Neural cell (in vitro differentiated cells): ENCODE data around the gene FAM174C. TPM values are rescaled to one million over a fixed set of nuclear protein-coding genes. Genes with fewer than 3 reads are reported as not detected.

Source experiments
- H2AFZ ChIP-seq: fragments of 200-600, 300-800 bp; sonication (generic), shearing (Covaris generic); 2 replicates; pipeline ENCODE4 v1.6.0; 2014; ENCODE audit warnings: low read depth, mild to moderate bottlenecking, antibody characterized with exemption, low read length, moderate library complexity
- H3F3A ChIP-seq: fragments of 200-600 bp; shearing (Covaris generic); 2 replicates; pipeline ENCODE4 v1.6.1; 2016; ENCODE audit warnings: mild to moderate bottlenecking, moderate library complexity, mixed read lengths, antibody characterized with exemption, low read length; ENCODE audit not compliant: insufficient read depth, poor library complexity, severe bottlenecking
- H3K27ac ChIP-seq: fragments of 200-600, 300-800 bp; sonication (generic), shearing (Covaris generic); 2 replicates; pipeline ENCODE4 v1.5.1; 2014; ENCODE audit warnings: mild to moderate bottlenecking, low read length, moderate library complexity
- H3K27me3 ChIP-seq: fragments of 300-800, 200-600 bp; sonication (generic), shearing (Covaris generic); 2 replicates; pipeline ENCODE4 v1.6.0; 2014; ENCODE audit warnings: mild to moderate bottlenecking, low read depth, low read length, moderate library complexity; ENCODE audit not compliant: insufficient read depth
- H3K36me3 ChIP-seq: fragments of 300-800, 200-600 bp; sonication (generic), shearing (Covaris generic); 2 replicates; pipeline ENCODE4 v1.5.1; 2014; ENCODE audit warnings: mild to moderate bottlenecking, antibody characterized with exemption, low read length, moderate library complexity; ENCODE audit not compliant: insufficient read depth
- H3K4me2 ChIP-seq: fragments of 300-800, 200-600 bp; sonication (generic), shearing (Covaris generic); 2 replicates; pipeline ENCODE4 v1.6.0; 2014; ENCODE audit warnings: mild to moderate bottlenecking, low read length
- H3K4me3 ChIP-seq: fragments of 300-800, 200-600 bp; sonication (generic), shearing (Covaris generic); 2 replicates; pipeline ENCODE4 v1.5.1; 2014; ENCODE audit warnings: mild to moderate bottlenecking, low read length, moderate library complexity
- H3K79me2 ChIP-seq: fragments of 200-600 bp; shearing (Covaris generic); replicated peaks from 2 replicates; pipeline ENCODE4 v1.6.0; 2014; ENCODE audit warnings: mild to moderate bottlenecking, low read length, moderate library complexity; ENCODE audit not compliant: insufficient read depth
- H3K9ac ChIP-seq: fragments of 300-800, 200-600 bp; sonication (generic), shearing (Covaris generic); 2 replicates; pipeline ENCODE4 v1.6.1; 2016; ENCODE audit warnings: mild to moderate bottlenecking, low read length, mixed read lengths
- H3K9me2 ChIP-seq: fragments of 200-600 bp; shearing (Covaris generic); 2 replicates; pipeline ENCODE4 v1.6.1; 2016; ENCODE audit warnings: mild to moderate bottlenecking, low read length, mixed read lengths; ENCODE audit not compliant: insufficient read depth
- H3K9me3 ChIP-seq: fragments of 200-600, 300-800 bp; sonication (generic), shearing (Covaris generic); 2 replicates; pipeline ENCODE4 v1.6.1; 2016; ENCODE audit warnings: mild to moderate bottlenecking, mixed run types, low read length, moderate library complexity, mixed read lengths
- H4K20me1 ChIP-seq: fragments of 200-600 bp; shearing (Covaris generic); 2 replicates; pipeline ENCODE4 v1.6.1; 2016; ENCODE audit warnings: mild to moderate bottlenecking, mixed run types; ENCODE audit not compliant: insufficient read depth
- EP300 ChIP-seq: fragments of 450-650 bp; conservative IDR thresholded peaks from 2 replicates; pipeline ENCODE4 v1.6.1; 2014; ENCODE audit warnings: antibody characterized with exemption, mild to moderate bottlenecking, moderate library complexity; ENCODE audit not compliant: poor library complexity, severe bottlenecking
- EZH2 ChIP-seq: fragments of 200-600, 300-800 bp; shearing (Covaris generic), sonication (generic); IDR thresholded peaks from 2 replicates; pipeline ENCODE4 v1.6.1; 2014; ENCODE audit warnings: antibody characterized with exemption, low read length, borderline replicate concordance, mild to moderate bottlenecking; ENCODE audit not compliant: insufficient read depth, poor library complexity, severe bottlenecking
- MXI1 ChIP-seq: fragments of 450-650 bp; conservative IDR thresholded peaks from 2 replicates; pipeline ENCODE4 v1.6.1; 2014; ENCODE audit warnings: antibody characterized with exemption, mild to moderate bottlenecking; ENCODE audit not compliant: poor library complexity, severe bottlenecking
- POLR2AphosphoS5 ChIP-seq: IDR thresholded peaks from 2 replicates; pipeline ENCODE4 v1.6.1; 2012
- RAD21 ChIP-seq: fragments of 450-650 bp; conservative IDR thresholded peaks from 2 replicates; pipeline ENCODE4 v1.6.1; 2014; ENCODE audit warnings: antibody characterized with exemption, mild to moderate bottlenecking, moderate library complexity
- SMC3 ChIP-seq: fragments of 450-650 bp; conservative IDR thresholded peaks from 2 replicates; pipeline ENCODE4 v1.6.1; 2014; ENCODE audit warnings: antibody characterized with exemption, mild to moderate bottlenecking, moderate library complexity; ENCODE audit not compliant: poor library complexity
- TAF1 ChIP-seq: IDR thresholded peaks from 2 replicates; pipeline ENCODE4 v1.6.1; 2012; ENCODE audit warnings: low read depth
- polyA plus RNA-seq: library from polyadenylated mRNA; depleted of rRNA; stranded (reverse); fragments of >200 nt; gene quantifications from 2 replicates; pipeline ENCODE4 v1.2.3, GENCODE V29; 2014
- TF ChIP-seq, protein P1 (sequence below): fragments of 450-650 bp; IDR thresholded peaks from 2 replicates; pipeline ENCODE4 v1.5.1; 2014; ENCODE audit warnings: antibody characterized with exemption, mild to moderate bottlenecking, moderate library complexity; ENCODE audit not compliant: poor library complexity, severe bottlenecking
- TF ChIP-seq, protein P2 (sequence below): IDR thresholded peaks from 2 replicates; pipeline ENCODE4 v1.6.1; 2012; ENCODE audit warnings: borderline replicate concordance

The FAM174C gene
- polyA plus RNA-seq, 1 donor from 2014 or later, result 28.4 TPM

DNA sequence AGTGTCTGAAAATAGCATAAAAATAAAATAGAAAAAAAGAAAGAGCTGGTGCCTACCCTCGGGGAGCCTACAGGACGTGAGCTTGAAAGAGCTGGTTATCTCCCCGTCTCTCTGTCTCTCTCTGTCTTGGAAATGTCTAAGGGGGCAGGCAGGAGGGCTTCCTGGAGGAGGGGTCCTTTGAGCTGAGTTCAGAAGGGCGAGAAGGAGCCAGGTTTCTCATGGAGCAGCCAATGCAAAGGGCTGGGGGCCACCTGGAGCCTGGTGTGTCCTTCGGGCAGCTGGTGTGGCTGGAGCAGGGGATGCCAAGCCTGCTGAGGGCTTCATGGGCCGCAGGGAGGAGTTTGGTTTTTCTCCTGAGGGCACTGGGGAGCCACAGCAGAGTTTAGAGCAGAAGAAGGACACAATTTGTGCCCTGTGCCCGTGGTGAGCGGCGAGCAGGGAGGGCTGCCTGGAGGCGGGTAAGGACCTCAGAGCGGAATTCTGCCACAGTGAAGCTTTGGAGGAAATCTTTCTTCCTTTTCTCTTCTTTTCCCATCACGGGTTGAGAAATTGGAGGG lies 49.0 kb downstream of the FAM174C start:
- no peak overlapping the region for H2AFZ ChIP-seq
- no peaks in the 10 kb centered on the region for H3K9me2 ChIP-seq
- no peak overlapping the region for H3K27ac ChIP-seq
- no peak overlapping the region for H3K4me2 ChIP-seq
- H3K9ac ChIP-seq, result no peak overlapping the region
- no peaks in the 10 kb centered on the region for H3K36me3 ChIP-seq
- H3F3A ChIP-seq, result no peaks in the 10 kb centered on the region
- TF ChIP-seq, protein P1, sequence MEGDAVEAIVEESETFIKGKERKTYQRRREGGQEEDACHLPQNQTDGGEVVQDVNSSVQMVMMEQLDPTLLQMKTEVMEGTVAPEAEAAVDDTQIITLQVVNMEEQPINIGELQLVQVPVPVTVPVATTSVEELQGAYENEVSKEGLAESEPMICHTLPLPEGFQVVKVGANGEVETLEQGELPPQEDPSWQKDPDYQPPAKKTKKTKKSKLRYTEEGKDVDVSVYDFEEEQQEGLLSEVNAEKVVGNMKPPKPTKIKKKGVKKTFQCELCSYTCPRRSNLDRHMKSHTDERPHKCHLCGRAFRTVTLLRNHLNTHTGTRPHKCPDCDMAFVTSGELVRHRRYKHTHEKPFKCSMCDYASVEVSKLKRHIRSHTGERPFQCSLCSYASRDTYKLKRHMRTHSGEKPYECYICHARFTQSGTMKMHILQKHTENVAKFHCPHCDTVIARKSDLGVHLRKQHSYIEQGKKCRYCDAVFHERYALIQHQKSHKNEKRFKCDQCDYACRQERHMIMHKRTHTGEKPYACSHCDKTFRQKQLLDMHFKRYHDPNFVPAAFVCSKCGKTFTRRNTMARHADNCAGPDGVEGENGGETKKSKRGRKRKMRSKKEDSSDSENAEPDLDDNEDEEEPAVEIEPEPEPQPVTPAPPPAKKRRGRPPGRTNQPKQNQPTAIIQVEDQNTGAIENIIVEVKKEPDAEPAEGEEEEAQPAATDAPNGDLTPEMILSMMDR, result no peak
- no peak for TF ChIP-seq EP300
- TF ChIP-seq, protein P2, sequence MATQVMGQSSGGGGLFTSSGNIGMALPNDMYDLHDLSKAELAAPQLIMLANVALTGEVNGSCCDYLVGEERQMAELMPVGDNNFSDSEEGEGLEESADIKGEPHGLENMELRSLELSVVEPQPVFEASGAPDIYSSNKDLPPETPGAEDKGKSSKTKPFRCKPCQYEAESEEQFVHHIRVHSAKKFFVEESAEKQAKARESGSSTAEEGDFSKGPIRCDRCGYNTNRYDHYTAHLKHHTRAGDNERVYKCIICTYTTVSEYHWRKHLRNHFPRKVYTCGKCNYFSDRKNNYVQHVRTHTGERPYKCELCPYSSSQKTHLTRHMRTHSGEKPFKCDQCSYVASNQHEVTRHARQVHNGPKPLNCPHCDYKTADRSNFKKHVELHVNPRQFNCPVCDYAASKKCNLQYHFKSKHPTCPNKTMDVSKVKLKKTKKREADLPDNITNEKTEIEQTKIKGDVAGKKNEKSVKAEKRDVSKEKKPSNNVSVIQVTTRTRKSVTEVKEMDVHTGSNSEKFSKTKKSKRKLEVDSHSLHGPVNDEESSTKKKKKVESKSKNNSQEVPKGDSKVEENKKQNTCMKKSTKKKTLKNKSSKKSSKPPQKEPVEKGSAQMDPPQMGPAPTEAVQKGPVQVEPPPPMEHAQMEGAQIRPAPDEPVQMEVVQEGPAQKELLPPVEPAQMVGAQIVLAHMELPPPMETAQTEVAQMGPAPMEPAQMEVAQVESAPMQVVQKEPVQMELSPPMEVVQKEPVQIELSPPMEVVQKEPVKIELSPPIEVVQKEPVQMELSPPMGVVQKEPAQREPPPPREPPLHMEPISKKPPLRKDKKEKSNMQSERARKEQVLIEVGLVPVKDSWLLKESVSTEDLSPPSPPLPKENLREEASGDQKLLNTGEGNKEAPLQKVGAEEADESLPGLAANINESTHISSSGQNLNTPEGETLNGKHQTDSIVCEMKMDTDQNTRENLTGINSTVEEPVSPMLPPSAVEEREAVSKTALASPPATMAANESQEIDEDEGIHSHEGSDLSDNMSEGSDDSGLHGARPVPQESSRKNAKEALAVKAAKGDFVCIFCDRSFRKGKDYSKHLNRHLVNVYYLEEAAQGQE, result no peak
- no peak for TF ChIP-seq POLR2AphosphoS5
- TF ChIP-seq MXI1, result no peak
- no peak for TF ChIP-seq TAF1
- no peak for TF ChIP-seq SMC3
- TF ChIP-seq RAD21, result no peak
- no peak for TF ChIP-seq EZH2
- H4K20me1 ChIP-seq, result no peaks in the 10 kb centered on the region
- H3K9me3 ChIP-seq, result no peaks in the 10 kb centered on the region
- no peaks in the 10 kb centered on the region for H3K27me3 ChIP-seq
- H3K79me2 ChIP-seq, result no peaks in the 10 kb centered on the region
- H3K4me3 ChIP-seq, result no peak overlapping the region

DNA sequence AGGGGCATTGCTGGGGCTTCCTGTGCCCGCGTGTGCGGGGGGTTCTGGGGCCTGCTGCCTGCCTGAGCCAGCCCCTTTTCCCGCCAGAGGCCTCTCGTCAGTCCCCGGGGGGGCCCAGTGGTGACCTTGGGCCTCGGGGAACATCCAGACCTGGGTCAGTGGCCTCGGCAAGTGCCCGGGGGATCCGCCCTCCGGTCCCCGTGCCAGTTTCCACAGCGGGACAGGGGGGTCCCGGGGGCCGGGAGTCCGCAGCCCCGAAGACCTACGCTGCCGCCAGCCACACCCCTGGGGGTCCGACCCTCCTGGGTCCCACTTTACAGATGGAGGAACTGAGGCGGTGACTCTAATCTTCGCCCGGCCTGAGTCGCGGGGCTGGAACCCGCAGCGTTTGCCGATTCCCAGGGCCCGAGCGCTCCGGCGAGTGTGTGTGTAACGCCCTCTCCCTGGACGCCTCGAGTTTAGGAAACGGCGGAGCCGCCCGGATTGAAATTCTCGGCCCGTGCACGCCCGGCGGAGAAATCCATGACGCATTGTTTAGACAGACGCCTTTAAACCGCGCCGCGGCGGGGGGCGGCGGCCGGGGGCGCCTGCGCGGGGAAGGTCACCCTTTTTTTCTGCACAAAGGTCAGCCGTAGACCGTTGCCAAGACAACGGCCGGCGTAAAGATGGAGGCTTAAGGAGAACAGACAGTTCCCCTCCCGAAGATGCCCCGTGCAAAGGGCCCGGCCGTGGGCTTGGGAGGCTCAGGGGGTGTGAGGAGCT lies 49.7 kb downstream of the FAM174C start:
- no peaks in the 10 kb centered on the region for H3K9me3 ChIP-seq
- no peak overlapping the region for H2AFZ ChIP-seq
- H3K9me2 ChIP-seq, result no peaks in the 10 kb centered on the region
- no peak overlapping the region for H3K9ac ChIP-seq
- H3K4me2 ChIP-seq, result no peak overlapping the region
- no peaks in the 10 kb centered on the region for H3F3A ChIP-seq
- no peak overlapping the region for H3K27ac ChIP-seq
- H4K20me1 ChIP-seq, result no peaks in the 10 kb centered on the region
- no peaks in the 10 kb centered on the region for H3K36me3 ChIP-seq
- no peaks in the 10 kb centered on the region for H3K79me2 ChIP-seq
- H3K4me3 ChIP-seq, result no peak overlapping the region
- TF ChIP-seq SMC3 (no peak), TAF1 (no peak), EP300 (no peak), POLR2AphosphoS5 (no peak), EZH2 (no peak), RAD21 (no peak), MXI1 (no peak)
- TF ChIP-seq, protein P1, result no peak
- TF ChIP-seq, protein P2, result no peak
- no peaks in the 10 kb centered on the region for H3K27me3 ChIP-seq
